ENCODE results near the gene ARID5A.

DNA sequence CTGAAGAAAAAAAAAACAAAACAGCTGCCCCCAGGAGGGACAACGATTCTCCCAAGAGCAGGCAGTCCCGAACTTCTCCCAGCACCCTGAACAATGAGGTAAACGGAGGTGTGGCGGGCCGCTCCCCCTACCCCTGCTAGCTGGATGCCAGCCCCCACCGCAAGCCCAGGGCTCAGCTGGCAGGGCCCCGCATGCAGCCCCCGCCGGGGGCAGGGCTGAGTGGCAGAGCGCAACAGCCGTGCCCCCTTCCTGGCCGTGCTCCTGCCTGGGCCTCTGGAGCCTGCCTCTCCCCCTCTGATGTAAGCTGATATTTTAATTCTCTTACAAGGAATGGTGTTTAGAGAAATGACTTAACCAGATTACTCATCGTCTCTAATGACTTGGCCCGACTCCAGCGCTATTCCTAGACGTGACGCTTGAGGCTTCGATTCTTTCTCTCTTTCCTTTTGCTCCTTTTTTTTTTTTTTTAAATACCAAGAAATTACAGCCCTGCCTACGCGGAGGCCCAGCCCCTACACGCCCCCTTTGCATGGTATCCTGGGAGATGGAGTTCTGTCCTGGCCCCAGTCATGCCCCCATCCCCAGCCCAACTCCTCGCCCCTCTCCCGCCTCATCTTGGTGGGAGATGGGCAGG, 4.6 kb upstream of the ARID5A start:
- no peak for TF ChIP-seq KDM4B (IDR thresholded peaks at IDR 0.05; ENCODE audit: borderline replicate concordance in 2 of 2, low read depth in 1 of 2)
- TF ChIP-seq PHF21A (IDR thresholded peaks at IDR 0.05; ENCODE audit: borderline replicate concordance, low read depth) = no peak; the same call in 1 of the 2 replicates
- no peak for TF ChIP-seq POLR2A (conservative IDR thresholded peaks at IDR 0.05)
- TF ChIP-seq, protein P1, sequence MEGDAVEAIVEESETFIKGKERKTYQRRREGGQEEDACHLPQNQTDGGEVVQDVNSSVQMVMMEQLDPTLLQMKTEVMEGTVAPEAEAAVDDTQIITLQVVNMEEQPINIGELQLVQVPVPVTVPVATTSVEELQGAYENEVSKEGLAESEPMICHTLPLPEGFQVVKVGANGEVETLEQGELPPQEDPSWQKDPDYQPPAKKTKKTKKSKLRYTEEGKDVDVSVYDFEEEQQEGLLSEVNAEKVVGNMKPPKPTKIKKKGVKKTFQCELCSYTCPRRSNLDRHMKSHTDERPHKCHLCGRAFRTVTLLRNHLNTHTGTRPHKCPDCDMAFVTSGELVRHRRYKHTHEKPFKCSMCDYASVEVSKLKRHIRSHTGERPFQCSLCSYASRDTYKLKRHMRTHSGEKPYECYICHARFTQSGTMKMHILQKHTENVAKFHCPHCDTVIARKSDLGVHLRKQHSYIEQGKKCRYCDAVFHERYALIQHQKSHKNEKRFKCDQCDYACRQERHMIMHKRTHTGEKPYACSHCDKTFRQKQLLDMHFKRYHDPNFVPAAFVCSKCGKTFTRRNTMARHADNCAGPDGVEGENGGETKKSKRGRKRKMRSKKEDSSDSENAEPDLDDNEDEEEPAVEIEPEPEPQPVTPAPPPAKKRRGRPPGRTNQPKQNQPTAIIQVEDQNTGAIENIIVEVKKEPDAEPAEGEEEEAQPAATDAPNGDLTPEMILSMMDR (IDR thresholded peaks at IDR 0.05 in 2 of 3, conservative IDR thresholded peaks at IDR 0.05 in 1 of 3; ENCODE audit: insufficient read depth in 2 of 3, low read depth in 1 of 3, low read length in 3 of 3) = peak in 1 of 3 experiments; percentile 8; a peak in 1 of 6 replicates
- no peak for TF ChIP-seq TAF1 (IDR thresholded peaks at IDR 0.05; ENCODE audit: control insufficient read depth, extremely low read depth, insufficient read depth, low read length, severe bottlenecking)
- TF ChIP-seq ZC3H4 (CRISPR knock-in tag; IDR thresholded peaks at IDR 0.05; ENCODE audit: borderline replicate concordance) = no peak
- no peak for TF ChIP-seq STAT5B (CRISPR knock-in tag; IDR thresholded peaks at IDR 0.05)
- TF ChIP-seq ZBTB33 (CRISPR knock-in tag; IDR thresholded peaks at IDR 0.05) = no peak
- TF ChIP-seq EZH2 (IDR thresholded peaks at IDR 0.05; ENCODE audit: borderline replicate concordance, low read depth, low read length) = no peak
- no peak for TF ChIP-seq POLR2AphosphoS5 (IDR thresholded peaks at IDR 0.05; ENCODE audit: control insufficient read depth, insufficient read depth, low read depth, low read length)
- no peak for TF ChIP-seq ZBTB1 (CRISPR knock-in tag; IDR thresholded peaks at IDR 0.05; ENCODE audit: borderline replicate concordance, low read depth)
- no peak for TF ChIP-seq JUNB (CRISPR knock-in tag; conservative IDR thresholded peaks at IDR 0.05)
